ENCODE results near the gene PDE4DIP.
"Not testable (repeated sequence)": the region's sequence is repeated elsewhere in the genome, so short reads cannot be mapped to it uniquely, and the experiment has no call there.

The PDE4DIP gene

GRCh38 chr1:148844220-148844619 lies at the start of gene PDE4DIP:
Gene PDE4DIP (plus strand): TSS chr1:148844428. CDS start chr1:148844775, 347 bp downstream.
- not testable (repeated sequence) for DNase-seq

GRCh38 chr1:148808268-148808928 lies 35.8 kb upstream of the PDE4DIP start:
- not testable (repeated sequence) for DNase-seq

GRCh38 chr1:148808929-148809283 lies 35.3 kb upstream of the PDE4DIP start:
- not testable (repeated sequence) for DNase-seq

- DNase-seq = not testable (repeated sequence)
These were observed 22.0 kb upstream of the PDE4DIP start for GRCh38 chr1:148822180-148822579.

- DNase-seq = not testable (repeated sequence)
These were observed 20.4 kb upstream of the PDE4DIP start for GRCh38 chr1:148823822-148824221.

- not testable (repeated sequence) for DNase-seq
These were observed 19.2 kb upstream of the PDE4DIP start for GRCh38 chr1:148825029-148825428.

GRCh38 chr1:148828531-148828930 lies 15.7 kb upstream of the PDE4DIP start:
- not testable (repeated sequence) for DNase-seq

GRCh38 chr1:148828962-148829361 lies 15.3 kb upstream of the PDE4DIP start:
- DNase-seq = not testable (repeated sequence)

GRCh38 chr1:148829365-148829764 lies 14.9 kb upstream of the PDE4DIP start:
- not testable (repeated sequence) for DNase-seq

- DNase-seq = not testable (repeated sequence)
These were observed 3.0 kb upstream of the PDE4DIP start for GRCh38 chr1:148841262-148841661.

GRCh38 chr1:148844651-148845050 lies 423 bp downstream of the PDE4DIP start:
- not testable (repeated sequence) for DNase-seq

- not testable (repeated sequence) for DNase-seq
These were observed 840 bp downstream of the PDE4DIP start for GRCh38 chr1:148845068-148845467.

GRCh38 chr1:148850347-148850746 lies 6.1 kb downstream of the PDE4DIP start:
- DNase-seq = not testable (repeated sequence)

- not testable (repeated sequence) for DNase-seq
These were observed 6.6 kb downstream of the PDE4DIP start for GRCh38 chr1:148850840-148851239.

- DNase-seq = not testable (repeated sequence)
These were observed 7.5 kb downstream of the PDE4DIP start for GRCh38 chr1:148851684-148852083.

- not testable (repeated sequence) for DNase-seq
These were observed 9.1 kb downstream of the PDE4DIP start for GRCh38 chr1:148853363-148853762.

GRCh38 chr1:148854063-148854462 lies 9.8 kb downstream of the PDE4DIP start:
- DNase-seq = not testable (repeated sequence)

- DNase-seq = not testable (repeated sequence)
These were observed 11.1 kb downstream of the PDE4DIP start for GRCh38 chr1:148855367-148855766.

- not testable (repeated sequence) for DNase-seq
These were observed 15.8 kb downstream of the PDE4DIP start for GRCh38 chr1:148860049-148860448.

- not testable (repeated sequence) for DNase-seq
These were observed 16.5 kb downstream of the PDE4DIP start for GRCh38 chr1:148860579-148861259.

GRCh38 chr1:148862590-148862989 lies 18.4 kb downstream of the PDE4DIP start:
- not testable (repeated sequence) for DNase-seq

GRCh38 chr1:148868924-148869633 lies 24.9 kb downstream of the PDE4DIP start:
- not testable (repeated sequence) for DNase-seq

GRCh38 chr1:148869634-148869961 lies 25.4 kb downstream of the PDE4DIP start:
- DNase-seq = not testable (repeated sequence)

All from inflammatory macrophage treated with lipopolysaccharide for 4 hours (primary cell).